NCI-H1417 (cell line): Measurements from ENCODE around the gene ZDHHC20.
"Not testable (repeated sequence)": the region's sequence is repeated elsewhere in the genome, so short reads cannot be mapped to it uniquely, and the experiment has no call there.

Source experiments
- DNase-seq, 3 experiments: peaks; one replicate each; lab custom pipeline; 2025; lab: John Stamatoyannopoulos, UW

Gene ZDHHC20

GRCh38 chr13:21435687-21436151 lies 23.4 kb downstream of the ZDHHC20 start:
- DNase-seq = peak in 1 of 3 experiments; percentile 0

GRCh38 chr13:21435231-21435630 lies 23.9 kb downstream of the ZDHHC20 start:
- DNase-seq = no peak

DNA sequence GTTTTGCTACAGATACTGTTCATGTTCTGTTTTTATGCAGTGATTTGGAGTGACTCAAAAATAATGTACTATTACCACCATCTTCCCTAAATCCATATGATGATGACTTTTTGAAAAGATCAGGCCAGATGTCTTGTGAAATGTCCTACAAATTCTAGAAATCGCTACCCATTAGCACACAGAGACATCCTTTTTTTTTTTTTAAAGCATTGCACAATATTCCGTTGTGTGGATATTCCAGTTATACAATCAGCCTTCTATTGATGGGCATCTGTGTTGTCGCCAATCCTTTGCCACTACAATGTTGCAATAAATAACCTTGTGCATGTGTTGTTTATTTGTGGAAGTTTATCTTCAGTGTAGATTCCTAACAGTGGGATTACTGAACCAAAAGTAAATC lies 24.5 kb downstream of the ZDHHC20 start:
- no peak for DNase-seq

DNA sequence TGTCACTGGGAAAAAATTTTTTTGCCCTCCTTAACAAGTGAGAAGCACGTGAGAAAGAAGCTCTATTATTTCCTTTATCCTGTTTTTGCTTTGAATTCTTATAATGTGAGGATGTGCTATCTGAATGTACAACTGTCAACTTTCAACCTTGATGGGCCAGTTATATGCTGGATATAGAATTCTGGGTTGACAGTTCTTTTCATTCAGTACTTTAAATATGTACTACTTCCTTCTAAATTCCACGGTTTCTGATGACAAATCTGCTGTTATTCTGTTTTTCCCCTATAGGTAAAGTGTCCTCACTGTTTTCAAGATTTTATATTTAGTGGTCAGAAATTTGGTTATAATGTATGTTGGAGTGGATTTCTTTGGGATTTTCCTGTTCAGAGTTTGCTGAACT lies 29.9 kb downstream of the ZDHHC20 start:
- peak in 1 of 3 experiments; percentile 0 for DNase-seq

GRCh38 chr13:21427741-21428140 lies 31.4 kb downstream of the ZDHHC20 start:
- no peak for DNase-seq

- no peak for DNase-seq
Measured at GRCh38 chr13:21426238-21426637, 32.9 kb downstream of the ZDHHC20 start.

- DNase-seq = no peak
Measured at GRCh38 chr13:21420706-21421105, 38.4 kb downstream of the ZDHHC20 start.

GRCh38 chr13:21413013-21413412 lies 46.1 kb downstream of the ZDHHC20 start:
- no peak for DNase-seq

- DNase-seq = not testable (repeated sequence)
Measured at GRCh38 chr13:21410453-21410852, 48.6 kb downstream of the ZDHHC20 start.

DNA sequence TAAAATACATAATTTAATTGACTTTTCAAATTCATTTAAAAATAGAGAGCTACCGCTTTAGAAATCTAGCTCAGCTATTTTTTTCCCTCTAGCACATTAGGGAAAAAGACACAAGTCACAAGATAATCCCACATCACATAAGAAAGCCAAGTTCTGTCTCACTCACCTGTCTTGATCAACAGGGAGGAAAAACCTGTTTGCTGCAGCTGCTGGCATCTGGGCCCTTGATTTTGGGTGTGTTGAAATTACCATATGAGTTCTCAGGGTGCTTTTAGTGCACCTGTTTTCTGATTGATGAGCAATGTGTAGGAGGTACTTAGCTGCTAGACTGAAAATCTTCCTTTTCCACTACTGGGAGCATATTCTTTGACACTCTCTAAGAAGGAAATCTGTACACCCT lies 53.8 kb downstream of the ZDHHC20 start:
- peak in 1 of 3 experiments; percentile 1 for DNase-seq

GRCh38 chr13:21402586-21403307 lies 56.4 kb downstream of the ZDHHC20 start:
- DNase-seq = no peak

DNA sequence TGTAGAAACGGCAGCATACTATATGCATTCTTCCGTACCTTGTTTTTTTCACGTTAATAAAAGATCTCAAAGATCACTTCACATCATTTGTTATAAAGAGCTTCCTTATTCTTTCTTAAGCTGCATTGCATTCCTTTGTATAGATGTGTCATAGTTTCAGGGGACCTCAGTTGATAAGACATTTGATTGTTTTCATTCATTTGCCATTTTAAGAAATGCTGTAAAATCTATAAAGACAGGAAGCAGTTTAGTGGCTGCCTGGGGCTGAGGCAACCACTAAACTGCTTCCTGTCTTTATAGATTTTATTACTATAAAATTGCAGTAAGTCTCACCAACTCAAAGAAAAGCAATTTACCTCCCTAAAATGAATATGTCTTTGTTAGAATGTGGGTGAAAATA lies 59.4 kb downstream of the ZDHHC20 start:
- DNase-seq = no peak

GRCh38 chr13:21395953-21396352 lies 63.1 kb downstream of the ZDHHC20 start:
- DNase-seq = no peak

GRCh38 chr13:21389124-21389523 lies 70.0 kb downstream of the ZDHHC20 start:
- DNase-seq = no peak

DNA sequence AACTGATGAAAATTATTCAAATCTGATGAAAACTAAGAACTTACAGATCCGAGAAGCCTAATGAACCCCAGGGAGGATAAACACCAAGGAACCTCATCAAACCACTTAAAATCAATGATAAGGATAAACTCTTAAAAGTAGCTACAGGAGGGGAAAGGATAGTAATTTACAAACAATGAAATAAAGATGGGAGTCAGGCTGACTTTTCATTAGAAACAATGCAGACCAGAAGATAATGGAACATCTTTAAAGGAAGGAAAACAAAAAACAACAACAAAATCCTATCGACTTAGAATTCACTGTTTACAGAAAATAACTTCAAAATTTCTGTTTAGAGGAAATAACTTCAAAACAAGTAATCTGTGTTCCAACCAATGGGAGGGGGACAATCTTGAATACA lies 73.4 kb downstream of the ZDHHC20 start:
- DNase-seq = no peak

DNA sequence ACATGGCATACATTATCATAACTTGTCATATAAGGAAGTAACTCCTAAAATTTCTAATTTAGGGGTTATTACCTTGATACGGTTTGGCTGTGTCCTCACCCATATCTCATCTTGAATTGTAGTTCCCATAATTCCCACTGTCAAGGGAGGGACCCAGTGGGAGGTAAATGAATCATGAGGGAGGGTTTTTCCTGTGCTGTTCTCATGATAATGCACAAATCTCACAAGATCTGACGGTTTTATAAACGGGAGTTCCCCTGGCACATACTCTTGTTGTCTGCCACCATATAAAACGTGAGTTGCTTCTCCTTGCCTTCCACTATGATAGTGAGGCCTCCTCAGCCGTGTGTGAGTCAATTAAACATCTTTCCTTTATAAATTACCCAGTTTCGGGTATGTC lies 76.0 kb downstream of the ZDHHC20 start:
- DNase-seq = no peak

- not testable (repeated sequence) for DNase-seq
Measured at GRCh38 chr13:21376998-21377985, 81.8 kb downstream of the ZDHHC20 start.

DNA sequence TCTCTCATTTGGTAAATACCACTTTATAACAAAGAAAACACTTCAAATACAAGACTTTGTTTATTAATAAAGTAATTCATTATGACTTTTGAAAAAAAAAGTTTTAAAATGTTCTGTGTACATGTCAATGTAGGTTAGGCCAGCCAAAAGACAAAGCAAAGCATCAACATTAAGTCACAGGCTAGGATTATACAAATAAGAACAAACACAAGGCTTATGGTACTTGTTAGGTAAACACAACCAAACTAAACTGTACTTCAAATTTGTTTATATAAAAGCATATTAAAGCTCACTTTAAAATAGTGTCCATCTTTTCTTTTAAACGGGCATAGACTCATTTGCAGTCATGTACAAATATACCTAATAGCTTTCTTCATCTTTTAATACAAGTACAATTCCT lies 86.6 kb downstream of the ZDHHC20 start:
- no peak for DNase-seq

- DNase-seq = no peak
Measured at GRCh38 chr13:21371011-21371410, 88.1 kb downstream of the ZDHHC20 start.

GRCh38 chr13:21365574-21365973 lies 93.5 kb downstream of the ZDHHC20 start:
- no peak for DNase-seq

DNA sequence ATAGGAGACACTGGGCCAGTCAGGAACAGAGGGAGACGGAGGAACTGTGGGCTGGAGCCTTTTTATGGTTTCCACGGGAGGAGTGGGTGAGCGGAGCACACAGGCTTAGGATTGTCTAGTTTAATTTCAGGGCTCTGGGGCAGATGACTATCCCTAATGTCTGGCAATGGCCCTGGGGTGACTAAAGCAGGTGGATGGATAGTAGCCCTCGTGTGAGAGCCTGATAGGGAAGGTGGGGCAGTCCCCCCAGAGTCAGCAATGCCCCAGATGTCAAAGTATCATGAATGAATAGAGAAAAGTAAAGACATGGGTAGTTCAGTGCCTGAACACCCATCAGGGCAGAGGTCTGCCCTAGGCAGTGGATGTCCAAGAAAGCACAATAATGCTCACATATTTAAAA lies 94.2 kb downstream of the ZDHHC20 start:
- no peak for DNase-seq

GRCh38 chr13:21364357-21364756 lies 94.7 kb downstream of the ZDHHC20 start:
- no peak for DNase-seq

- no peak for DNase-seq
Measured at GRCh38 chr13:21362741-21363140, 96.4 kb downstream of the ZDHHC20 start.
